Uterus (tissue), 2 donors: ENCODE results near the gene FAM81B.

ENCODE experiments used
- POLR2A ChIP-seq, 2 donors: fragments of 450-650 bp; IDR thresholded peaks; one replicate each; pipeline ENCODE4 v1.6.1; 2016; ENCODE audit warnings: antibody characterized with exemption in 2 of 2, mild to moderate bottlenecking in 1 of 2, moderate library complexity in 1 of 2
- TF ChIP-seq, protein P1 (sequence below), 4 experiments: fragments of 200-600 bp in 2 of 4; fragments of 450-650 bp in 2 of 4; sonication (generic) in 2 of 4; IDR thresholded peaks; one replicate each; pipeline ENCODE4 v1.5.1; 2016 to 2019; ENCODE audit warnings: antibody characterized with exemption in 4 of 4, mild to moderate bottlenecking in 2 of 4, moderate library complexity in 1 of 4

DNA sequence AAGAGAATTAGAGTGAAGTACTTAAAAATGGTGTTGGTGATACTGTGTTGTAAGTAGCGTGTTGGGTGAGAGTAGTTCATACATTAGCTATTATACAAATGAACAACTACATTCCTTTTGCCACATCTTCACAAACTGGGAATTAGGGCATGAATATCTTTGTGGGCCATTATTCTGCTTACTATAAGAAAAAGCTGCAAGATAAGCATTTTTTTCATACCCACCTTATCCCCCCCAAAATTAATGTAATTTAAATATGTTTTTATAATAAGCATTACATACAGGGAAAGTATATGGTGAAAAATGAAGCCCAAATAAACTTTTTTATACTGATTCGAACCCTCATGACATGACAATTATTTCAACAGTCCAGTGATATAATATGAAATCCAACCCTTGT is 69.5 kb downstream of the FAM81B start:
- TF ChIP-seq, protein P1, sequence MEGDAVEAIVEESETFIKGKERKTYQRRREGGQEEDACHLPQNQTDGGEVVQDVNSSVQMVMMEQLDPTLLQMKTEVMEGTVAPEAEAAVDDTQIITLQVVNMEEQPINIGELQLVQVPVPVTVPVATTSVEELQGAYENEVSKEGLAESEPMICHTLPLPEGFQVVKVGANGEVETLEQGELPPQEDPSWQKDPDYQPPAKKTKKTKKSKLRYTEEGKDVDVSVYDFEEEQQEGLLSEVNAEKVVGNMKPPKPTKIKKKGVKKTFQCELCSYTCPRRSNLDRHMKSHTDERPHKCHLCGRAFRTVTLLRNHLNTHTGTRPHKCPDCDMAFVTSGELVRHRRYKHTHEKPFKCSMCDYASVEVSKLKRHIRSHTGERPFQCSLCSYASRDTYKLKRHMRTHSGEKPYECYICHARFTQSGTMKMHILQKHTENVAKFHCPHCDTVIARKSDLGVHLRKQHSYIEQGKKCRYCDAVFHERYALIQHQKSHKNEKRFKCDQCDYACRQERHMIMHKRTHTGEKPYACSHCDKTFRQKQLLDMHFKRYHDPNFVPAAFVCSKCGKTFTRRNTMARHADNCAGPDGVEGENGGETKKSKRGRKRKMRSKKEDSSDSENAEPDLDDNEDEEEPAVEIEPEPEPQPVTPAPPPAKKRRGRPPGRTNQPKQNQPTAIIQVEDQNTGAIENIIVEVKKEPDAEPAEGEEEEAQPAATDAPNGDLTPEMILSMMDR (IDR thresholded peaks at IDR 0.05) = no peak
- TF ChIP-seq POLR2A (IDR thresholded peaks at IDR 0.05) = no peak
